Measurements from ENCODE around the gene NPLOC4. TPM values are rescaled to one million over a fixed set of nuclear protein-coding genes. Genes with fewer than 3 reads are reported as not detected.

The NPLOC4 gene
- total RNA-seq, 1 donor from 2014 or later = 137 TPM

DNA sequence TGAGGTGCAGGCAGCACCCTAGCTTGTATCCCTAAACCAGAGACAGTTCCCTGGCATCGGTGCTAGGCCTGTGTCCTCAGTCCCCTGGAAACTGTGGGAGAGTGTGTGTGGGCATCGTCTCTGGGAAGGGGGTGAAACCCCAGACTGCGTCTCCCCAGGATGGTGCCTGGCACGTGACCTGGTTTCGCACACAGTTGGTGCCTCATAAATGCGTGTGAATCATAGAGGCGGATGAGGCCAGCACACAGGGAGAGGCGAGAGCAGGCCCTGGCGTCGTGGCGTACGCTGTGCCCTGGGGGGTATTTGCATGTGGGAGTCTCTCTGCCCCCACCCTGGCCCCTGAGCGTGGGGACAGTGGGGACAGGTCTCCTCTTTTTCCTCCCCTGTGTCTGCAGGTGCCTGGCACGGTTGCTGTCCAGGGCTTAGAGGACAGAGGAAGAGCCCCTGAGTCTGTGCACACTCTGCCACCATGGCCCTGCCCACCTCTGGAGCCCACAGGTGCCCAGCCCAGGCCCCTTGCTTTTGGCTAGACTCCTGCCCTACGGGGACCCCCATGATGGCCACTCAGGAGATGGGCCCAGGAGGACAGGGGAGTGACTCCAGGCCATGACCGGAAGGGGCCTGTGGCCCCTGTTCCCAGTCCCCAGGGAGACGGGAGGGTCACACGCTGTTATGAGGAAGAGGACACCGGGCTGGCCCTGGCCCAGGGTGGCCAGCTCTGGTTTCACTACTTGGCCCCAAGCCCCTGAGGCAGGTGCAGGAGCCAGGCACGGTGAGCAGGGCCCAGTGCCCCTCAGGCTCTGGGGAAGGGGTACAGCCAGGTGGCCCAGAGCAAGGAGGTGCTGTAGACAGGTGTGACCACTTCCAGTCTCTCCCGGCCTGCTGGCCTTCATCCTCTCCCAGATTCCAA, 110.0 kb downstream of the NPLOC4 start:
- Mint-ChIP-seq H3K4me3 (ENCODE audit: unreplicated experiment) (no peak overlapping the region), H3K4me1 (ENCODE audit: low read depth, unreplicated experiment) (no peaks in the 10 kb centered on the region), H3K27me3 (ENCODE audit: unreplicated experiment) (peaks cover 9% of the 10 kb centered on the region), H3K9me3 (ENCODE audit: unreplicated experiment) (peaks cover 2% of the 10 kb centered on the region), H3K36me3 (ENCODE audit: unreplicated experiment) (no peaks in the 10 kb centered on the region), H3K27ac (ENCODE audit: unreplicated experiment) (no peak overlapping the region)
- TF ChIP-seq, protein P1, sequence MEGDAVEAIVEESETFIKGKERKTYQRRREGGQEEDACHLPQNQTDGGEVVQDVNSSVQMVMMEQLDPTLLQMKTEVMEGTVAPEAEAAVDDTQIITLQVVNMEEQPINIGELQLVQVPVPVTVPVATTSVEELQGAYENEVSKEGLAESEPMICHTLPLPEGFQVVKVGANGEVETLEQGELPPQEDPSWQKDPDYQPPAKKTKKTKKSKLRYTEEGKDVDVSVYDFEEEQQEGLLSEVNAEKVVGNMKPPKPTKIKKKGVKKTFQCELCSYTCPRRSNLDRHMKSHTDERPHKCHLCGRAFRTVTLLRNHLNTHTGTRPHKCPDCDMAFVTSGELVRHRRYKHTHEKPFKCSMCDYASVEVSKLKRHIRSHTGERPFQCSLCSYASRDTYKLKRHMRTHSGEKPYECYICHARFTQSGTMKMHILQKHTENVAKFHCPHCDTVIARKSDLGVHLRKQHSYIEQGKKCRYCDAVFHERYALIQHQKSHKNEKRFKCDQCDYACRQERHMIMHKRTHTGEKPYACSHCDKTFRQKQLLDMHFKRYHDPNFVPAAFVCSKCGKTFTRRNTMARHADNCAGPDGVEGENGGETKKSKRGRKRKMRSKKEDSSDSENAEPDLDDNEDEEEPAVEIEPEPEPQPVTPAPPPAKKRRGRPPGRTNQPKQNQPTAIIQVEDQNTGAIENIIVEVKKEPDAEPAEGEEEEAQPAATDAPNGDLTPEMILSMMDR (IDR thresholded peaks at IDR 0.05; ENCODE audit: partially characterized antibody, unreplicated experiment) = no peak
- no peak for DNase-seq

DNA sequence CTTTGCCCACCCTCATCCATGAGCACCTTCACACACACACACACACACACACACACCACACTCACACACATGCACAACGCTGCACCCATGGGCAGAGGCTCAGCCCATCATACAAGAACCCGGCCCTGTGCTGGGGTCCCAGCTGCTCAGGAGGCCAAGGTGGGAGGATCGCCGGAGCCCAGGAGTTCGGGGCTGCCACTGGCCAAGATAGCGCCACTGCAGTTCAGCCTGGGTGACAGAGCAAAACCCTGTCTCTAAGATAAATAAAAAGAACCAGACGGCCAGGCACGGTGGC, 112.1 kb downstream of the NPLOC4 start:
- Mint-ChIP-seq H3K27me3 (ENCODE audit: unreplicated experiment) (peaks cover 12% of the 10 kb centered on the region), H3K36me3 (ENCODE audit: unreplicated experiment) (no peaks in the 10 kb centered on the region), H3K9me3 (ENCODE audit: unreplicated experiment) (peaks cover 9% of the 10 kb centered on the region), H3K27ac (ENCODE audit: unreplicated experiment) (no peak overlapping the region), H3K4me3 (ENCODE audit: unreplicated experiment) (no peak overlapping the region), H3K4me1 (ENCODE audit: low read depth, unreplicated experiment) (peaks cover 6% of the 10 kb centered on the region)
- no peak for DNase-seq
- TF ChIP-seq, protein P1 (IDR thresholded peaks at IDR 0.05; ENCODE audit: partially characterized antibody, unreplicated experiment) = no peak

DNA sequence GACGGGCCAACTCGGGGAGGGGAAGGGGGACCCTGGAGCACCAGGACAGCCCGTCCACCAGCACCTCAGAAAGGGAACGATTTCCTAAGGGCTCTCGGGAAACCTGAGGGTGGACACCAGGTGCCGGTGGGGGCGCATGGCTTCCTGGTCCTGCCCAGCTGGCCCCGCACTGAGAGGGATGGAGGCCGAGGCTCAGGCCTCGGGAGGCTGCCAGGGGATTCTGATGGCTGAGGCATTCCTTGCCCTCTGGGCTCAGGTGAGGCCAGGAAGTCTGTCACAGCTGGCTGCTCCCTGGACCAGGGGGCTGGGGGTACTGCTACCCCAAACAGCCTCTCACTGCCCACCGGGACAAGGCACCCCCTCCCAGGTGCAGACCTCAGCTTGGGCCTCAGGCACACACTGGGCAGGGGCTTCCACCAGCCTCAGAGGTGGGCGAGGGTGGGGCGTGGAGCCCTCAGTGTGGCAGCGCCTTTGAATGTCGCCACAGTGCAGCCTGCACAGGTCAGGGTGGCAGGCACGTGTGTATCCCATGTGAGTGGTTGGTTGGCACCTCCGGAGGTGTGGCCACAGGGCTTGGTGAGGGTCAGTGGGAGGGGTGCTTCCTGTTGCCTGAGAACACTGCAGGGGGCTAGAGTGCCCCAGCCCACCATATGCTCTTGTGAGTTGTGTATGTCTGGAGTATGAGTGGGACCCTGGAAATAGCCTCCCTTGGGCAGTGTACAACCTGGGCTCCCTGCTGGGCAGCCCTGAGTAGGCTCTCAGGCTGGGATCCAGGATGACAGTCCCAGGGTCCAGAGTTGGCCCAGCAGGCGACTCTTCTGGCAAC, 112.7 kb downstream of the NPLOC4 start:
- Mint-ChIP-seq H3K27ac (ENCODE audit: unreplicated experiment) (no peak overlapping the region), H3K36me3 (ENCODE audit: unreplicated experiment) (no peaks in the 10 kb centered on the region), H3K4me1 (ENCODE audit: low read depth, unreplicated experiment) (peaks cover 6% of the 10 kb centered on the region), H3K9me3 (ENCODE audit: unreplicated experiment) (peaks cover 9% of the 10 kb centered on the region), H3K27me3 (ENCODE audit: unreplicated experiment) (peaks cover 12% of the 10 kb centered on the region), H3K4me3 (ENCODE audit: unreplicated experiment) (no peak overlapping the region)
- no peak for DNase-seq
- TF ChIP-seq, protein P1 (IDR thresholded peaks at IDR 0.05; ENCODE audit: partially characterized antibody, unreplicated experiment) = no peak

DNA sequence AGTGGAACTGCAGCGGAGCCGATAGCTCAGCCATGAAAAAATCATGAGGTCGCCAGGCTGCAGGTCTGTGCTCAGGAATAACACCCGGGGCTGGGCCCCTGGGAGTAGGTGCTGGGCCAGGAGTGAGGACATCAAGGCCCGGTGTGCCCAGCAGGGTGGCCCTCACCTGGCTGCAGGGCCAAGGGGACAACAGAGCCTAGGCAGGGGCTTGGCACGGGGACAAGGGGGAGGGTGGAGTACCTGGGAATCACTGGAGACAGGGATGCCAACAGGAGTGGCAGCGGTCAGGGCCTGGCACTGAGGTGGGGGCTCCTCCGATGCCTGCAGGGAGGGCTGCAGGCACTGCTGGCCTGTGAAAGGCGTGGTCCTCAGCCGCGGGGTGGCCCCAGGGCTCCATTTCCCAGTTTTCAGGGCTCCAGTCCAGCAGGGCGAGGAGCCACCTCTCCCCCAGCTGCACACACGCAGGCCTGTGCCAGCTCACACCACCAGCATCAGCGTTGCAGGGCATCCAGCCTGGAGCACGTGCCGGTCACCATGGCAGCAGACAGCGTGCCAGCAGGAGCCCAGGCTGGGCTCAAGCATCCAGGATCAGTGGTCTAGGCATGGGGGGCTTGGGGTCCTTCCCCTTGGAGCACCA, 113.4 kb downstream of the NPLOC4 start:
- Mint-ChIP-seq H3K27me3 (ENCODE audit: unreplicated experiment) (peaks cover 12% of the 10 kb centered on the region), H3K36me3 (ENCODE audit: unreplicated experiment) (no peaks in the 10 kb centered on the region), H3K4me1 (ENCODE audit: low read depth, unreplicated experiment) (peaks cover 6% of the 10 kb centered on the region), H3K9me3 (ENCODE audit: unreplicated experiment) (peaks cover 9% of the 10 kb centered on the region), H3K27ac (ENCODE audit: unreplicated experiment) (no peak overlapping the region), H3K4me3 (ENCODE audit: unreplicated experiment) (no peak overlapping the region)
- DNase-seq = no peak
- TF ChIP-seq, protein P1 (IDR thresholded peaks at IDR 0.05; ENCODE audit: partially characterized antibody, unreplicated experiment) = no peak
